RKO (cell line): ENCODE measurements around the gene LYRM2.

Experiments
- DNase-seq: peaks from one replicate; pipeline ENCODE4 v3.0.0-alpha.2; 2016; ENCODE audit warnings: low spot score

Gene LYRM2

GRCh38 chr6:89591745-89592144 lies 46.8 kb downstream of the LYRM2 start:
- no peak for DNase-seq

- no peak for DNase-seq
Measured at GRCh38 chr6:89590133-89590532, 48.4 kb downstream of the LYRM2 start.

GRCh38 chr6:89589297-89590025 lies 49.1 kb downstream of the LYRM2 start:
- no peak for DNase-seq

- no peak for DNase-seq
Measured at GRCh38 chr6:89585154-89585553, 53.4 kb downstream of the LYRM2 start.

GRCh38 chr6:89584539-89584938 lies 54.0 kb downstream of the LYRM2 start:
- DNase-seq, result no peak

- no peak for DNase-seq
Measured at GRCh38 chr6:89583559-89583958, 55.0 kb downstream of the LYRM2 start.

GRCh38 chr6:89582669-89583325 lies 55.8 kb downstream of the LYRM2 start:
- no peak for DNase-seq

GRCh38 chr6:89581689-89582088 lies 56.9 kb downstream of the LYRM2 start:
- no peak for DNase-seq

GRCh38 chr6:89580997-89581666 lies 57.4 kb downstream of the LYRM2 start:
- no peak for DNase-seq

GRCh38 chr6:89575562-89575960 lies 63.0 kb downstream of the LYRM2 start:
- no peak for DNase-seq

- DNase-seq, result no peak
Measured at GRCh38 chr6:89574910-89575561, 63.5 kb downstream of the LYRM2 start.

GRCh38 chr6:89567630-89568390 lies 70.7 kb downstream of the LYRM2 start:
- DNase-seq, result no peak

GRCh38 chr6:89566930-89567629 lies 71.5 kb downstream of the LYRM2 start:
- DNase-seq, result no peak

- DNase-seq, result no peak
Measured at GRCh38 chr6:89566008-89566800, 72.3 kb downstream of the LYRM2 start.

- DNase-seq, result no peak
Measured at GRCh38 chr6:89564752-89565427, 73.7 kb downstream of the LYRM2 start.

GRCh38 chr6:89563866-89564265 lies 74.7 kb downstream of the LYRM2 start:
- no peak for DNase-seq

- DNase-seq, result no peak
Measured at GRCh38 chr6:89562093-89562973, 76.2 kb downstream of the LYRM2 start.

GRCh38 chr6:89559487-89559886 lies 79.1 kb downstream of the LYRM2 start:
- peak; percentile 25 for DNase-seq

- no peak for DNase-seq
Measured at GRCh38 chr6:89555806-89556205, 82.7 kb downstream of the LYRM2 start.
